ENCODE measurements around the gene POU2F2. TPM values are rescaled to one million over a fixed set of nuclear protein-coding genes. Genes with fewer than 3 reads are reported as not detected.
A peak's percentile ranks its signal among the peaks of the same experiment; 100 is the strongest.

The POU2F2 gene
- 100 to 1,000 TPM in 1 of 4 donors, under 1 TPM in 3; 0.55 to 244 (median 0.71) TPM for total RNA-seq

- TF ChIP-seq POLR2A (IDR thresholded peaks at IDR 0.05): no peak
- TF ChIP-seq POLR2AphosphoS5 (IDR thresholded peaks at IDR 0.05): no peak
- TF ChIP-seq EP300 (IDR thresholded peaks at IDR 0.05): no peak
- Histone ChIP-seq H3K9me3 (no peaks in the 10 kb centered on the region), H3K36me3 (no peaks in the 10 kb centered on the region), H3K27ac (no peak within 1 kb of the TSS), H3K4me1 (peaks cover 37% of the 10 kb centered on the region), H3K4me3 (peak within 1 kb of the TSS; percentile 14), H3K27me3 (peaks cover 12% of the 10 kb centered on the region)
- WGBS: 27% methylated on average over 8 of the region's 16 CpGs
- DNase-seq (ENCODE audit: low spot score in 2 of 2): no peak
These were observed at the start of gene POU2F2 for GRCh38 chr19:42132030-42132628. Gene POU2F2 (minus strand): TSS chr19:42132446. CDS start chr19:42132411, 35 bp downstream.

- no peak overlapping the region for H3K4me3 ChIP-seq
- H3K27me3 ChIP-seq: peaks cover 79% of the 10 kb centered on the region
- peaks cover 18% of the 10 kb centered on the region for H3K4me1 ChIP-seq
- no peak for DNase-seq (ENCODE audit: low spot score in 2 of 2)
- H3K27ac ChIP-seq: no peak overlapping the region
- H3K9me3 ChIP-seq: no peaks in the 10 kb centered on the region
- 13% methylated on average over 13 of the region's 13 CpGs for WGBS
- H3K36me3 ChIP-seq: no peaks in the 10 kb centered on the region
- TF ChIP-seq POLR2AphosphoS5 (IDR thresholded peaks at IDR 0.05) (no peak), POLR2A (IDR thresholded peaks at IDR 0.05) (no peak), EP300 (IDR thresholded peaks at IDR 0.05) (no peak), CTCF (IDR thresholded peaks at IDR 0.05) (peak in 1 of 2 donors; percentile 7)
These were observed 46.8 kb upstream of the POU2F2 start for GRCh38 chr19:42178791-42179674.

- peaks cover 83% of the 10 kb centered on the region for H3K27me3 ChIP-seq
- H3K27ac ChIP-seq: no peak overlapping the region
- peaks cover 18% of the 10 kb centered on the region for H3K4me1 ChIP-seq
- no peak overlapping the region for H3K4me3 ChIP-seq
- TF ChIP-seq POLR2AphosphoS5 (IDR thresholded peaks at IDR 0.05) (no peak), EP300 (IDR thresholded peaks at IDR 0.05) (no peak), CTCF (IDR thresholded peaks at IDR 0.05) (no peak), POLR2A (IDR thresholded peaks at IDR 0.05) (no peak)
- DNase-seq (ENCODE audit: low spot score in 2 of 2): no peak
- 41% methylated on average over 3 of the region's 3 CpGs for WGBS
- H3K36me3 ChIP-seq: no peaks in the 10 kb centered on the region
- no peaks in the 10 kb centered on the region for H3K9me3 ChIP-seq
These were observed 45.4 kb upstream of the POU2F2 start for GRCh38 chr19:42177686-42178019.

GRCh38 chr19:42176990-42177685, 44.9 kb upstream of the POU2F2 start:
- no peak overlapping the region for H3K27ac ChIP-seq
- TF ChIP-seq CTCF (IDR thresholded peaks at IDR 0.05) (peak in 1 of 2 donors; percentile 59), POLR2A (IDR thresholded peaks at IDR 0.05) (no peak), EP300 (IDR thresholded peaks at IDR 0.05) (no peak), POLR2AphosphoS5 (IDR thresholded peaks at IDR 0.05) (no peak)
- H3K4me1 ChIP-seq: peaks cover 18% of the 10 kb centered on the region
- no peaks in the 10 kb centered on the region for H3K9me3 ChIP-seq
- H3K36me3 ChIP-seq: no peaks in the 10 kb centered on the region
- DNase-seq (ENCODE audit: low spot score in 2 of 2): no peak
- WGBS: 2% methylated on average over 33 of the region's 66 CpGs
- peaks cover 78% of the 10 kb centered on the region for H3K27me3 ChIP-seq
- peak overlapping the region; percentile 56 for H3K4me3 ChIP-seq

GRCh38 chr19:42176649-42176989, 44.4 kb upstream of the POU2F2 start:
- H3K4me1 ChIP-seq: peaks cover 18% of the 10 kb centered on the region
- no peaks in the 10 kb centered on the region for H3K36me3 ChIP-seq
- H3K9me3 ChIP-seq: no peaks in the 10 kb centered on the region
- H3K27ac ChIP-seq: no peak overlapping the region
- H3K27me3 ChIP-seq: peaks cover 74% of the 10 kb centered on the region
- peak overlapping the region; percentile 56 for H3K4me3 ChIP-seq
- no peak for TF ChIP-seq POLR2A (IDR thresholded peaks at IDR 0.05)
- no peak for TF ChIP-seq POLR2AphosphoS5 (IDR thresholded peaks at IDR 0.05)
- no peak for TF ChIP-seq EP300 (IDR thresholded peaks at IDR 0.05)
- no peak for TF ChIP-seq CTCF (IDR thresholded peaks at IDR 0.05)
- under 1% methylated on average over 21 of the region's 31 CpGs for WGBS
- no peak for DNase-seq (ENCODE audit: low spot score in 2 of 2)

Measured in suprapubic skin (tissue), 4 donors.